ENCODE results near the gene COPS9. TPM values are rescaled to one million over a fixed set of nuclear protein-coding genes. Genes with fewer than 3 reads are reported as not detected.

The COPS9 gene
- total RNA-seq, 4 donors from 2014 or later = 179 to 254 (median 197) TPM

DNA sequence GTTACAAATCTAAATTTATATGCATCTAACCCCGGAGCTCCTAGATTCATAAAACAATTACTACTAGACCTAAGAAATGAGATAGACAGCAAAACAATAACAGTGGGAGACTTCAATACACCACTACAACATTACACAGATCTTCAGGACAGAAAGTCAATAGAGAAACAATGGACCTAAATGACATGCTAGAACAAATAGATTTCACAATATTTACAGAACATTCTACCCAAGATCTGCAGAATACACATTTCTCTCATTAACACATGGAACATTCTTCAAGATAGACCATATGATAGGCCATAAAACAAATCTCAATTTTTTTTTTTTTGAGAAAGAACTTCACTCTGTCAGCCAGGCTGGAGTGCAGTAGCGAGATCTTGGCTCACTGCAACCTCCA, 37.8 kb downstream of the COPS9 start:
- 78% methylated on average over 2 of the region's 2 CpGs for WGBS

DNA sequence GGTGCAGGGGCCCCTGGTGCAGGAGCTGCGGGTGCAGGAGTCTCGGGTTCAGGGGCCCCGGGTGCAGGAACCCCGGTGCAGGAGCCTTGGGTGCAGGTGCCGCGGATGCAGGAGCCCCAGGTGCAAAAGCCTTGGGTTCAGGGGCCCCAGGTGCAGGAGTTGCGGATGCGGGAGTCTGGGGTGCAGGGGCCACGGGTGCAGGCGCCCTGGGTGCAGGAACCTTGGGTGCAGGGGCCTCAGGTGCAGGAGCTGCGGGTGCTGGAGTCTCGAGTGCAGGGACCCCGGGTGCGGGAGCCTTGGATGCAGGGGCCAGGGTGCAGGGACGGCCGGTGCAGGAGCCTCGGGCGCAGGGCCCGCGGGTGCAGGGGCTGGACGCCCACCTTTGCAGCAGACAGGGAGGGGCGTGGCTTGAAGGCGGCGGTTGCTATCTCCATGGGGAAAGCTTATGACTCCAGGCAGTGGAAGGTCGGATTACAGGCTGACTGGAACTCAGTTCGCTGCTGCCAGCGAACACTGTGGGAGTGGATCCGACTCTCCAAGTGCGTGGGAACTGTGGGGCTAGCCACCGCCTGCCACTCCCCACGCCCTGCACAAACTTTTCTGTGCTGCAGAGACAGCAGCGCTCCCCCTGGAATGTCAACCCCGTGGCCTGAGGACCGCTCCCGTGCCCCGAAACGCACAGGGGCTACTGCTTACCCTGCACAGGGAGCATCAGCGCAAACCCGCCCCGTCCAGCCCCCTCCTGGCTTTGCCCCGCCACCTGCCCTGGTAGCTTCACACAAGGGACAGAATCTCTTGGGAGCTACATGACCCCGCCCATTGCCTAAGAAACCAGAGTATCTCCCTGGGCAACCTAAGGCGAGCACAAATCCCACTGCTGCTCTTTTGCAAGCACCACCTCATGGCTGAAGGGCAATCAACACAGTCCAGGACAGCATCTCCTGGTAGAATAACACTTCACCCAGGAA, 40.3 kb downstream of the COPS9 start:
- WGBS = 3% methylated on average over 19 of the region's 43 CpGs
- no peak for DNase-seq (ENCODE audit: extremely low spot score)
- intact Hi-C loops (cut with DNase I) = no loop called here
- no peaks in the 10 kb centered on the region for H3K36me3 ChIP-seq
- no peak overlapping the region for H3K27ac ChIP-seq (replicated peaks in 1 of 4)
- TF ChIP-seq POLR2AphosphoS5 (IDR thresholded peaks at IDR 0.05) (no peak), EP300 (IDR thresholded peaks at IDR 0.05) (no peak), POLR2A (IDR thresholded peaks at IDR 0.05; ENCODE audit: low read depth) (no peak)
- TF ChIP-seq, protein P1, sequence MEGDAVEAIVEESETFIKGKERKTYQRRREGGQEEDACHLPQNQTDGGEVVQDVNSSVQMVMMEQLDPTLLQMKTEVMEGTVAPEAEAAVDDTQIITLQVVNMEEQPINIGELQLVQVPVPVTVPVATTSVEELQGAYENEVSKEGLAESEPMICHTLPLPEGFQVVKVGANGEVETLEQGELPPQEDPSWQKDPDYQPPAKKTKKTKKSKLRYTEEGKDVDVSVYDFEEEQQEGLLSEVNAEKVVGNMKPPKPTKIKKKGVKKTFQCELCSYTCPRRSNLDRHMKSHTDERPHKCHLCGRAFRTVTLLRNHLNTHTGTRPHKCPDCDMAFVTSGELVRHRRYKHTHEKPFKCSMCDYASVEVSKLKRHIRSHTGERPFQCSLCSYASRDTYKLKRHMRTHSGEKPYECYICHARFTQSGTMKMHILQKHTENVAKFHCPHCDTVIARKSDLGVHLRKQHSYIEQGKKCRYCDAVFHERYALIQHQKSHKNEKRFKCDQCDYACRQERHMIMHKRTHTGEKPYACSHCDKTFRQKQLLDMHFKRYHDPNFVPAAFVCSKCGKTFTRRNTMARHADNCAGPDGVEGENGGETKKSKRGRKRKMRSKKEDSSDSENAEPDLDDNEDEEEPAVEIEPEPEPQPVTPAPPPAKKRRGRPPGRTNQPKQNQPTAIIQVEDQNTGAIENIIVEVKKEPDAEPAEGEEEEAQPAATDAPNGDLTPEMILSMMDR (IDR thresholded peaks at IDR 0.05) = no peak
- H3K4me1 ChIP-seq = no peaks in the 10 kb centered on the region
- H3K27me3 ChIP-seq = peaks cover 0 to 72% (median 30%) of the 10 kb centered on the region in 4 donors
- peaks cover 0 to 21% (median 11%) of the 10 kb centered on the region in 4 donors for H3K9me3 ChIP-seq
- no peak overlapping the region for H3K4me3 ChIP-seq

More for the DNA sequence above, 37.8 kb downstream of the COPS9 start:
- Histone ChIP-seq H3K27me3 (peaks cover 0 to 57% (median 27%) of the 10 kb centered on the region in 4 donors), H3K27ac (replicated peaks in 1 of 4) (no peak overlapping the region), H3K4me3 (no peak overlapping the region), H3K4me1 (no peaks in the 10 kb centered on the region), H3K36me3 (no peaks in the 10 kb centered on the region), H3K9me3 (peaks cover 0 to 15% (median 10%) of the 10 kb centered on the region in 4 donors)
- intact Hi-C loops (cut with DNase I) = no loop called here
- no peak for DNase-seq (ENCODE audit: extremely low spot score)
- TF ChIP-seq, protein P1 (IDR thresholded peaks at IDR 0.05) = no peak
- TF ChIP-seq EP300 (IDR thresholded peaks at IDR 0.05) (no peak), POLR2A (IDR thresholded peaks at IDR 0.05; ENCODE audit: low read depth) (no peak), POLR2AphosphoS5 (IDR thresholded peaks at IDR 0.05) (no peak)

DNA sequence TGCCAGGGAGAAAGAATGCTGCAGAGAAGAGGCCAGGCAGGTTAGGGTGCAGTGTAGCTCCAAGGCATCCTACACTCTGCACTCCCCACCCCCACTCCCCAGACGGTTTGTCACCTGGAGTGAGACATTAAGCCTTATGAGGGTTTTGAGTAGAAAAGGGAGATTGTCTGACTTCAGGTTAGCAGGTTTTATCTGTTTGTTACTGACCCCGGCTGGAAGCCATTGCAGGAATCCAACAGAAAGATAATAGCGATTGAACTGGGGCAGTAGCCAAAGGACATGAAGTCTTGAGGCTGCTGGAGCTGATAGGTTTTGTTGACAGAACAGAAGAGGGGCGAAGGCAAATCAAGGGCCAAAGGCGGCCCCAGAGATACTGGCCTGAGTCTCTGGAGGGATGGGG, 46.8 kb downstream of the COPS9 start:
- WGBS = 70% methylated on average over 5 of the region's 5 CpGs
- Histone ChIP-seq H3K27me3 (peaks cover 0 to 45% (median 5%) of the 10 kb centered on the region in 4 donors), H3K9me3 (peaks cover 0 to 28% (median 18%) of the 10 kb centered on the region in 4 donors), H3K27ac (replicated peaks in 1 of 4) (no peak overlapping the region), H3K4me1 (no peaks in the 10 kb centered on the region), H3K4me3 (no peak overlapping the region), H3K36me3 (no peaks in the 10 kb centered on the region)
- intact Hi-C loops (cut with DNase I) = no loop called here
- DNase-seq (ENCODE audit: extremely low spot score) = no peak
- TF ChIP-seq, protein P1 (IDR thresholded peaks at IDR 0.05) = no peak
- TF ChIP-seq EP300 (IDR thresholded peaks at IDR 0.05) (no peak), POLR2AphosphoS5 (IDR thresholded peaks at IDR 0.05) (no peak), POLR2A (IDR thresholded peaks at IDR 0.05; ENCODE audit: low read depth) (no peak)

DNA sequence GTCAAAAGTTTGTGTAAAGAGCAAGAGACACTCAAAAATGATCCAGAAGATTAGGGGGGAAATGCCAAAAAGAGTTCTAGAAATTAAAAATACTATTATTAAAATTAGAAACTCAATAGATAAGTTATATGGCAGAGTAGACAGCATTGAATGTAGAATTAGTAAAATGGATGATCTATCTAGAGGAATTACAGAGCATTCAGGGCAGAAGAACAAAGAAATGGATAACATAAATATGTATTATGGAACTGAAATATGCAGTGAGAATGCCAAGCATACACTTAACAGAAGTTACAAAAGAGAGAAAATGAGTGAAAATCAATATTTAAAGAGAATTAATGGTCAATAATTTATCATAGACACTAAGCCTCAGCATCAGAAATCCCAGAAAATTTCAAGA, 49.5 kb downstream of the COPS9 start:
- no peak overlapping the region for H3K4me3 ChIP-seq
- H3K4me1 ChIP-seq = no peaks in the 10 kb centered on the region
- no peaks in the 10 kb centered on the region for H3K36me3 ChIP-seq
- H3K27me3 ChIP-seq = peaks cover 0 to 24% (median 0%) of the 10 kb centered on the region in 4 donors
- DNase-seq (ENCODE audit: extremely low spot score) = no peak
- peaks cover 0 to 21% (median 16%) of the 10 kb centered on the region in 4 donors for H3K9me3 ChIP-seq
- intact Hi-C loops (cut with DNase I) = no loop called here
- no peak overlapping the region for H3K27ac ChIP-seq (replicated peaks in 1 of 4)
- TF ChIP-seq, protein P1 (IDR thresholded peaks at IDR 0.05) = no peak
- TF ChIP-seq POLR2AphosphoS5 (IDR thresholded peaks at IDR 0.05) (no peak), EP300 (IDR thresholded peaks at IDR 0.05) (no peak), POLR2A (IDR thresholded peaks at IDR 0.05; ENCODE audit: low read depth) (no peak)

Other genes with a start within 250 kb of the COPS9 start
- 100 to 1,000 TPM in 1 of 4 donors, 10 to 100 TPM in 3; 66.7 to 142 (median 84.0) TPM for gene NDUFA10, start 111.0 kb downstream of the COPS9 start, total RNA-seq
- gene OR6B2, start 105.9 kb downstream of the COPS9 start, total RNA-seq = not detected
- not detected for gene OR6B3, start 82.8 kb downstream of the COPS9 start, total RNA-seq
- gene OTOS, start 4.4 kb upstream of the COPS9 start, total RNA-seq = not detected

All from esophagus muscularis mucosa (tissue), 4 donors.